H1 (cell line): ENCODE results near the gene KIR3DL2. TPM values are rescaled to one million over a fixed set of nuclear protein-coding genes. Genes with fewer than 3 reads are reported as not detected.

Experiments used
- CEBPB ChIP-seq: IDR thresholded peaks from 2 replicates; pipeline ENCODE4 v1.6.1; 2012; ENCODE audit warnings: low read depth, low read length
- RNF2 ChIP-seq: fragments of 200-900, 300-1000 bp; sonication (generic); IDR thresholded peaks from 2 replicates; pipeline ENCODE4 v1.7.1; 2016; ENCODE audit warnings: borderline replicate concordance, low read depth, mild to moderate bottlenecking, antibody characterized with exemption, low read length; ENCODE audit not compliant: poor library complexity, severe bottlenecking; ENCODE audit errors: missing control alignments
- SP1 ChIP-seq: IDR thresholded peaks from 2 replicates; pipeline ENCODE4 v1.6.1; 2011; ENCODE audit warnings: low read depth, low read length
- polyA plus RNA-seq, 7 experiments: library from polyadenylated mRNA; depleted of rRNA in 3 of 7; stranded (reverse) in 5 of 7; unstranded in 2 of 7; fragments of >200 nt in 5 of 7; fragments of 200-250 nt in 2 of 7; gene quantifications; 1 replicate in 5 of 7; 2 replicates in 1 of 7; 4 replicates in 1 of 7; pipeline versions ENCODE4 v1.2.1 to v1.2.3, GENCODE V29; 2011 to 2013; ENCODE audit warnings: missing spikeins in 2 of 7, mixed read lengths in 2 of 7
- total RNA-seq: library from RNA; stranded (reverse); fragmentation: NEBNext Ultra II Directional; extraction: Animal tissue kit (Norgen Biotek cat#: 25700); gene quantifications from 2 replicates; pipeline ENCODE4 v1.2.1, GENCODE V29; 2021
- TF ChIP-seq, protein P1 (sequence below): fragments of 300-600 bp; sonication (generic); IDR thresholded peaks from 2 replicates; pipeline ENCODE4 v1.7.1; 2012; ENCODE audit warnings: low read length, moderate library complexity, mild to moderate bottlenecking, inconsistent platforms; ENCODE audit not compliant: insufficient replicate concordance

The KIR3DL2 gene
- total and polyA plus RNA-seq, 2 of the 8 experiments (the other 6 are each of a cell fraction or from before 2014, with no cell fraction given) = not detected

DNA sequence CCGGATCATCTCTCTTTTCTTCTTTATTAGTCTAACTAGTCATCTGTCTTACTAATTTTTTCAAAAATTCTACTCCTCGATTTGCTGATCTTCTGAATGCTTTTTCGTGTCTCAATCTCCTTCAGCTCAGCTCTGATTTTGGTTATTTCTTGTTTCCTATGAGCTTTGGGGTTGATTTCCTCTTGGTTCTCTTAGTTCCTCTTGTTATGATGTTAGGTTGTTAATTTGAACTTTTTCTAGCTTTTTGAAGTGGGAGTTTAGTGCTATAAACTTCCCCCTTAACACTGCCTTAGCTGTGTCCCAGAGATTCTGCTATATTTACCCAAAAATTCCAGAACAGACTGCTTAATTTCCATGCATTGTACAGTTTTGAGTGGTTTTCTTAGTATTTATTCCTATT, 27.2 kb downstream of the KIR3DL2 start (continued):
- no peak for TF ChIP-seq RNF2
- no peak for TF ChIP-seq CEBPB
- no peak for TF ChIP-seq SP1
- TF ChIP-seq, protein P1, sequence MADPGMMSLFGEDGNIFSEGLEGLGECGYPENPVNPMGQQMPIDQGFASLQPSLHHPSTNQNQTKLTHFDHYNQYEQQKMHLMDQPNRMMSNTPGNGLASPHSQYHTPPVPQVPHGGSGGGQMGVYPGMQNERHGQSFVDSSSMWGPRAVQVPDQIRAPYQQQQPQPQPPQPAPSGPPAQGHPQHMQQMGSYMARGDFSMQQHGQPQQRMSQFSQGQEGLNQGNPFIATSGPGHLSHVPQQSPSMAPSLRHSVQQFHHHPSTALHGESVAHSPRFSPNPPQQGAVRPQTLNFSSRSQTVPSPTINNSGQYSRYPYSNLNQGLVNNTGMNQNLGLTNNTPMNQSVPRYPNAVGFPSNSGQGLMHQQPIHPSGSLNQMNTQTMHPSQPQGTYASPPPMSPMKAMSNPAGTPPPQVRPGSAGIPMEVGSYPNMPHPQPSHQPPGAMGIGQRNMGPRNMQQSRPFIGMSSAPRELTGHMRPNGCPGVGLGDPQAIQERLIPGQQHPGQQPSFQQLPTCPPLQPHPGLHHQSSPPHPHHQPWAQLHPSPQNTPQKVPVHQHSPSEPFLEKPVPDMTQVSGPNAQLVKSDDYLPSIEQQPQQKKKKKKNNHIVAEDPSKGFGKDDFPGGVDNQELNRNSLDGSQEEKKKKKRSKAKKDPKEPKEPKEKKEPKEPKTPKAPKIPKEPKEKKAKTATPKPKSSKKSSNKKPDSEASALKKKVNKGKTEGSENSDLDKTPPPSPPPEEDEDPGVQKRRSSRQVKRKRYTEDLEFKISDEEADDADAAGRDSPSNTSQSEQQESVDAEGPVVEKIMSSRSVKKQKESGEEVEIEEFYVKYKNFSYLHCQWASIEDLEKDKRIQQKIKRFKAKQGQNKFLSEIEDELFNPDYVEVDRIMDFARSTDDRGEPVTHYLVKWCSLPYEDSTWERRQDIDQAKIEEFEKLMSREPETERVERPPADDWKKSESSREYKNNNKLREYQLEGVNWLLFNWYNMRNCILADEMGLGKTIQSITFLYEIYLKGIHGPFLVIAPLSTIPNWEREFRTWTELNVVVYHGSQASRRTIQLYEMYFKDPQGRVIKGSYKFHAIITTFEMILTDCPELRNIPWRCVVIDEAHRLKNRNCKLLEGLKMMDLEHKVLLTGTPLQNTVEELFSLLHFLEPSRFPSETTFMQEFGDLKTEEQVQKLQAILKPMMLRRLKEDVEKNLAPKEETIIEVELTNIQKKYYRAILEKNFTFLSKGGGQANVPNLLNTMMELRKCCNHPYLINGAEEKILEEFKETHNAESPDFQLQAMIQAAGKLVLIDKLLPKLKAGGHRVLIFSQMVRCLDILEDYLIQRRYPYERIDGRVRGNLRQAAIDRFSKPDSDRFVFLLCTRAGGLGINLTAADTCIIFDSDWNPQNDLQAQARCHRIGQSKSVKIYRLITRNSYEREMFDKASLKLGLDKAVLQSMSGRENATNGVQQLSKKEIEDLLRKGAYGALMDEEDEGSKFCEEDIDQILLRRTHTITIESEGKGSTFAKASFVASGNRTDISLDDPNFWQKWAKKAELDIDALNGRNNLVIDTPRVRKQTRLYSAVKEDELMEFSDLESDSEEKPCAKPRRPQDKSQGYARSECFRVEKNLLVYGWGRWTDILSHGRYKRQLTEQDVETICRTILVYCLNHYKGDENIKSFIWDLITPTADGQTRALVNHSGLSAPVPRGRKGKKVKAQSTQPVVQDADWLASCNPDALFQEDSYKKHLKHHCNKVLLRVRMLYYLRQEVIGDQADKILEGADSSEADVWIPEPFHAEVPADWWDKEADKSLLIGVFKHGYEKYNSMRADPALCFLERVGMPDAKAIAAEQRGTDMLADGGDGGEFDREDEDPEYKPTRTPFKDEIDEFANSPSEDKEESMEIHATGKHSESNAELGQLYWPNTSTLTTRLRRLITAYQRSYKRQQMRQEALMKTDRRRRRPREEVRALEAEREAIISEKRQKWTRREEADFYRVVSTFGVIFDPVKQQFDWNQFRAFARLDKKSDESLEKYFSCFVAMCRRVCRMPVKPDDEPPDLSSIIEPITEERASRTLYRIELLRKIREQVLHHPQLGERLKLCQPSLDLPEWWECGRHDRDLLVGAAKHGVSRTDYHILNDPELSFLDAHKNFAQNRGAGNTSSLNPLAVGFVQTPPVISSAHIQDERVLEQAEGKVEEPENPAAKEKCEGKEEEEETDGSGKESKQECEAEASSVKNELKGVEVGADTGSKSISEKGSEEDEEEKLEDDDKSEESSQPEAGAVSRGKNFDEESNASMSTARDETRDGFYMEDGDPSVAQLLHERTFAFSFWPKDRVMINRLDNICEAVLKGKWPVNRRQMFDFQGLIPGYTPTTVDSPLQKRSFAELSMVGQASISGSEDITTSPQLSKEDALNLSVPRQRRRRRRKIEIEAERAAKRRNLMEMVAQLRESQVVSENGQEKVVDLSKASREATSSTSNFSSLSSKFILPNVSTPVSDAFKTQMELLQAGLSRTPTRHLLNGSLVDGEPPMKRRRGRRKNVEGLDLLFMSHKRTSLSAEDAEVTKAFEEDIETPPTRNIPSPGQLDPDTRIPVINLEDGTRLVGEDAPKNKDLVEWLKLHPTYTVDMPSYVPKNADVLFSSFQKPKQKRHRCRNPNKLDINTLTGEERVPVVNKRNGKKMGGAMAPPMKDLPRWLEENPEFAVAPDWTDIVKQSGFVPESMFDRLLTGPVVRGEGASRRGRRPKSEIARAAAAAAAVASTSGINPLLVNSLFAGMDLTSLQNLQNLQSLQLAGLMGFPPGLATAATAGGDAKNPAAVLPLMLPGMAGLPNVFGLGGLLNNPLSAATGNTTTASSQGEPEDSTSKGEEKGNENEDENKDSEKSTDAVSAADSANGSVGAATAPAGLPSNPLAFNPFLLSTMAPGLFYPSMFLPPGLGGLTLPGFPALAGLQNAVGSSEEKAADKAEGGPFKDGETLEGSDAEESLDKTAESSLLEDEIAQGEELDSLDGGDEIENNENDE = no peak
